Dedifferentiated amniotic fluid mesenchymal stem cell (primary cell): ENCODE measurements around the gene ETF1.

Source experiments
- DNase-seq: peaks from one replicate; pipeline ENCODE4 v3.0.0-alpha.2; 2016; ENCODE audit errors: extremely low spot score

ETF1 gene

DNA sequence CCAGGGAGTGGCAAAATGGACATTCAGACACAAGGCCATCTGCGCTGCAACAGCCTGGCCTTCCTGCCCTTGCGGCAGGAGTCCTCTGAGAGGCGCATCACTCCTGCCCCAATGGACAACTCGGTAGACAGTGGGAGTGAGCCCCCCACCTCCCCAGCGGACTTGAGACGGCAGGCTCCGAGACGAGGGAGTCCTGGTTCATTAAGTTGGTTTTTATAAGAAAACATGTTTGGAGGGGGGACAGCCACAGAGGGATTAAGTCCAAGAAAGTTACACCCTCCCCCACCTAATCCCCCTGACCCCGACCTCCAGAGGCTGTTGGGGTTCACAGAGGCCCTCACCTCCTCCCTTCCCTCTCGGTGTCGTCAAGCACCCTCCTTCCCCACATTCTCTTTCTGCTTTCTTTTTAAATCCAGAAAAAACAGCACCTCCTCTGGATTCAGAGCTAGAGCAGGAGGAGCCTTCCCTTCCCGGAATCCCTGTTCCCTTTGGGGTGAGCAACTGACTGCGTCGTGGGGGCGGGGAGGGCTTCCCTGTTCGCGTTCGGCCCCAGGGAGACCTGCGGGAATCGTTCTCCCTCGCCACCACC is 79.5 kb downstream of the ETF1 start:
- DNase-seq, result no peak

- peak; percentile 57 for DNase-seq
Observed at GRCh38 chr5:138461343-138462125, 81.5 kb downstream of the ETF1 start.

DNA sequence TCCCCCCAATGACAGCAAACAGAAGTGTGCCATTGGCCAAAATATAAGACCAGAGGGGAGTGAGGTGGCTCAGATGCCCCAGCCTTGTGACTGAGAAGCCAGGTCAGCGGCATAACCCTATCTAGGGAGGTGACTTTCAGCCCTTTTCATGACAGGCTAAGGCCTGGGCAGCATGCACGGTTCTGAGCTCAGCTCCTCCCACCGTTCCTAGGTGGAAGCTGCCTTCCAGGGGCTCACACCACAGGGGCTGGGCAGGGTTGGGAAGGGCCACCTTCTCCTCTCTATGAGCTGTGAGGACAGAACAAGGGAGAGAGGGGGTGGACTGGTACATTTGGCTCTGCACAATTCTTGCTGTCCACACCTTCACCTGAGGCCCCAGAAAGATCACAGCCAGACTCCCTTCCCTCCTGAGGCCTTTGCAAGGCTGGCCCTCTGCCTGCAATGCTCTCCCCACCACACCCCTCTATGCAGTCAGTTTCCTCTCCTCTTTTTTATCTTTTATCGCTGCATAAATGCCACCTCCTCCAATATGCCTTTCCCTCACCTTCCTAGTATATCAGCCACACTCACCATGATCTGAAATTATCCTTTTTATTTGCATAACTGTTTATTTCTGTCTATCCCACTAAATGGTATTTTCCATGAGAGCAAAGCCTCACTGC is 82.9 kb downstream of the ETF1 start:
- DNase-seq, result no peak

DNA sequence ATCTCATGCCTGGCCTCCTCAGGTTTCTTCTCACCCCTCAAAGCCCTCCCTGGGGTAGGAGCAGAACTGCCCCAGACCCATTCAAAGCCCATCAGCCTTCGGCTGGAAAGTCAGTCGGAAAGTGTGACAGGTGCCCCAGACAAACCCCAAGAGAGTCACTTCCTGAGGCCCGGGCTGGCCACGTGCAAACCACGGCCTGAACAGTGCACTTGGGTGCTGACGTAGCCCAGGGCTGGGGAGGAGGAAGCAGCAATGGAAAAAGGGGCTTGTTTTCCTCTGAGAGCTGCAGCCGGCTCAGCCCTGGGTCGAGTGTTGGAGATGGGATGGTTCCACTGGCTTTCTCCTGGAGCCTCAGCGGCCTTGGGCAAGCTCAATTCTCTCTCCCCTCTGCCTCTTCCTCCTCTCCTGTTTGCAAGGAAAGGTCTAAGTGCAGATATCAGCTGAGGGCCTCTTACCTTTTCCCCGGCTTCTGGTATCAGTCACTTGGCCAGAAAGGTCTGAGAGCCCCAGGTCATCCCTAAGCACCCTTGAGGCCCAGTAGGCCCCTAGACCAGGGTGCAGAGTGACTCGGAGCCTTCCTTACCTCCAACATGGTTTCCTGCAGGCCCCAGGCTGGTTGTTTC is 83.6 kb downstream of the ETF1 start:
- DNase-seq, result no peak

GRCh38 chr5:138458856-138459255 is 84.2 kb downstream of the ETF1 start:
- DNase-seq, result no peak

DNA sequence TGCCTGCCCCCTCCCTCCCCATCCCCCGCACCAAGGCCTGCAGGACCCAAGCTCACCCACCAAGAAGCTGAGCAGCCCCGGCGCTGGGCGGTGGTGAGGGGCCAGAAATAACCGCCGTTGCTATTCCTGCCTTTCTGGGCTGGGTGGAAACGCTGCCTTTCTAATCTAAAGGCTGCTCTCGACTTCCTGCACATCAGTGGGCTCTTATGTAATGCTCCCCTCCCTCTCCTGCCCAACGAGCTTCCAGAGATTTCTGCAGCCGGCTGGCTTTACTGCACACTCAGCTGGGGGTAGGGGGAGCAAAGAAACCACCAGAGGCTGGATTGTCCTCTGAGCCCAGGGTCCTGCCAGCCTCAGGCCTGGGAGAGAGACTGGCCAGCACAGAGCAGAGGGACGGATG is 84.7 kb downstream of the ETF1 start:
- no peak for DNase-seq

DNA sequence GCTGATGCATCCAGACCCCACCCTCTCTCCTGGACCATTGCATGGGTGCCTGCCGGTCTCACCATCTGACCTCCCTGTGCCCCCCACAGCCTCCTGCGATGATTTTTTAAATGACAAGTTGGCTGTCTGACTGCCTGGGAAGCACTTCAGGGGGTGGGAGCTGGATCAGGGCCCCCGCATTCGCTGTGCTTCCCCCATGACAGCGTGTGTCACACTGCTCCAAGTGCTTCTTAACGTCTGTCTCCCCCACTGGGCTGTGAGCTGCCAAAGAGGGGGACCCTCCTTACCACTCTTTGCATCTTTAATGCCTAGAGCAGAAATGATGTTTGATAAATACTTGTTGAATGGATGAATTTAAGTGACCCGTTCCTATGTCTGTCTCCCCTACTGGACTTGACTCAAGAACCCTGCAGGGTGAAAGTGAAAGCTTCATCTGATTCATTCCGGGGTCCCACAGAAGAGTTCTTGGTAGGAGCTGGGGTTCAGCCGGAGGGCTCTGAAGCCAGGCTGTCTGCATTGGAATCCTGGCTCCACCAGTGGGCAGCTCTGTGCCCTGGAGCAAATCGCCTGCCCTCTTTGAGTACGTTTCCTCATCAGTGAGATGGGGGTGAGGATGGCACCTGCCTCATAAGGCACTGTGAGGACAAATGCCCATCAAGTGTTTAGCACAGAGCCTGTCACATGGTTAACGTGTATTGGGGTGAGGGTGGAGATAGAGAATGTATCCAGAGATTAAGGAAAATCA is 85.3 kb downstream of the ETF1 start:
- no peak for DNase-seq
